Cortex of kidney (tissue), 1 donor: ENCODE measurements around the gene FASN.
"Not testable (repeated sequence)": the region's sequence is repeated elsewhere in the genome, so short reads cannot be mapped to it uniquely, and the experiment has no call there.

Source experiments
- DNase-seq: peaks from one replicate; lab custom pipeline; 2025; lab: John Stamatoyannopoulos, UW

Gene FASN

DNA sequence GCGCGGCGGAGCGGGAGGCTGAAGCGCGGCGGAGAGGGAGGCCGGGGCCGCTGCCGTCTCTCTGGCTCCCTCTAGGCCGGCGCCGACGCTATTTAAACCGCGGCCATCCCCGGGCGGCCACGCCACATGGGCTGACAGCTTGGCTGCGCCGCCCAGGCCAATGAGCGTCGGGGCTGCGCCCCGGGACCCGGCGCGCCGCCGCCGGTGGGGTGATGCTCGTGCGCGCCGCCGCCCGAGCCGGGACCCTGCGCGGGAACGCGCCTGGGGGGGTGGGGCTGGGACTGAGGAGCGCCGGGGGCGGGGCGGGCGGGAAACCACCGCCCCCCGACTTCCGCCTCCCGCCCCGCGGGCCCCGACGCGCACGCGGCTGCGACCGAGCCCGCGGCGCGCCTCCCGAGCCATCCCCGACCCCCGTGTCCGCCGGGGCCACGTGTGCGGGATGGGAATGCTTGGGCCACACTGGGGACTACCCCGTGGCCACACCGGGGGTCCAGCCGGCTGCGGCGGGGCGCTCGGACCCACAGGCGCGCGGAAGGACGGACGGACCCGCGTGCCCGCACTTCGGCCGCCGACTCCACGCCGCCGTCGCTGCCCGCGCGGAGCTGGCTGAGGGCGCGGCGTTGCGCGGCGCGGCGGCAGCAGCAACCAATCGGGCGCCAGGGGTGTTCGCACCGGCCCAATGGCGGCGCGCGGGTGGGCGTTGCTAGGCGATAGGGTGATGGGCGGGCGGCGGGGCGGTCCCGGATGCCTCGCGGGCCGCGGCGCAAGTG is at the start of gene FASN:
Gene FASN (minus strand): TSS at position 68 of the 770 bp plus-strand sequence. CDS start 1,791 bp downstream, outside the sequence.
- DNase-seq, result no peak

DNA sequence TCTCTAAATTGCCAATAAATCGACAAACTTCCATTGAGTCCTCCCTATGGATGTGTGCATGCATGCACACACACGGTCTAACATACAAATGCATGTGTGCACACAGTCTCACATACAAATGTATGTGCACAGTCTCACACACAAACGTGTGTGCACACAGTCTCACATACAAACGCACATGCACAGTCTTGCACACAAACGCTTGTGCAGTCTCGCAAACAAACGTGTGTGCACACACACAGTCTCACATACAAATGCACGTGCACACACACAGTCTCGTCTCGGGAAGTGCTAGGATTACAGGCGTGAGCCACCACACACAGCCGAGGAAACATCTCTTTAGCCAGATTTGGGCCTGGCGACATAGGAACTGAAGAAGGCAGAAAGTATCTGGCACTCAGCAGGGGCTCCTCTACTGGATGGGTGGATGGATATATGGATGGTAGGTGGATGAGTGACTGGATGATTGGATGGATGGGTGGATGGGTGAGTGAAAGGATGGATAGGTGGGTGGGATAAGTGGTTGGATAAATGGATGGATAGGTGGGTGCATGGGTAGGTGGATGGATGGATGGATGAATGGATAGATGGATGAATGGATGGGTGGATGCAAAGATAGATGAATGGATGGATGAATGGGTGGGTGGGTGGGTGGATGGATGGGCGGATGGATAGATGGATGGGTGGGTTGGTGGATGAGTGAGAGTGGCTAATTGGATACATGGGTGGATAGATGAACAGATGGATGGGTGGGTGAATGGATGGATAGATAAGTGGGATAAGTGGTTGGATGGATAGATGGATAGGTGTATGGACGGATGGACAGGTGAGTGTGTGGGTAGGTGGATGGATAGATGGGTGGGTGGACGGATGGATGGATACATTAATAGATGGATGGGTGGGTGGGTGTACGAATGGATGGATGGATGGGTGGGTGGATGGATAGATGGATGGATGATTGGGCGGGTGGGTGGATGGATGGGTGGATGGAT is 48.9 kb upstream of the FASN start:
- no peak for DNase-seq

DNA sequence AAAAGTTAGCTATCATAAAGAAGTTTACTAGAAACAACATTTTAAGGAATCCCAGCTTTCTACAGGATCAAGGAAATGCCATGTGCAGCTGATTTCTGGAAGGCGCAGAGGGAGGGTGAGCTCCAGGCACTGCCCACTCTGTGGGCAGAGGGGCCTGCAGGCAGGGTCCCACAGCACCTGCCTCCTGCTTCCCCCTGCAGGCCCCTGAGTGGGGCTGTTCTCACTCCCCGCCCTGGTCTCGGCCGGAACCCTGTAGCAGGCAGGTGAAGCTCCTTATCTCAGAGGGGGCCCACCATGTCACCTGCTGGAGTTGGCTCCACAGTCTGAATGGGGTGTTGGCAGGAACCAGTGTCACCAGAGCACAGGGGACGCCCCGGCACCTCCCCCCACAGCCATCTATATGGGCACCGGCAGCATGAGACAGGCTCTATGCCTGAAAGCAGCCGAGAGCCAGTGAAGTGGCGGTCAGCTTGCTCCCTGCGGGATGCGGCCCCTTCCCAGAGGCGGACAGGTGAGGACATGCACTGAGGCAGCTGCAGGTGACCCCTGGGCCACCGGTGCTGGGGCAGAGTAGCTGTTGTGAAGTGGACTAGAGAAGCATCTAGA is 47.6 kb upstream of the FASN start:
- no peak for DNase-seq

GRCh38 chr17:82143333-82143732 is 45.3 kb upstream of the FASN start:
- no peak for DNase-seq

GRCh38 chr17:82139961-82140360 is 41.9 kb upstream of the FASN start:
- not testable (repeated sequence) for DNase-seq

GRCh38 chr17:82138511-82138992 is 40.5 kb upstream of the FASN start:
- no peak for DNase-seq

- DNase-seq, result no peak
These were observed 36.1 kb upstream of the FASN start for GRCh38 chr17:82134101-82134500.

DNA sequence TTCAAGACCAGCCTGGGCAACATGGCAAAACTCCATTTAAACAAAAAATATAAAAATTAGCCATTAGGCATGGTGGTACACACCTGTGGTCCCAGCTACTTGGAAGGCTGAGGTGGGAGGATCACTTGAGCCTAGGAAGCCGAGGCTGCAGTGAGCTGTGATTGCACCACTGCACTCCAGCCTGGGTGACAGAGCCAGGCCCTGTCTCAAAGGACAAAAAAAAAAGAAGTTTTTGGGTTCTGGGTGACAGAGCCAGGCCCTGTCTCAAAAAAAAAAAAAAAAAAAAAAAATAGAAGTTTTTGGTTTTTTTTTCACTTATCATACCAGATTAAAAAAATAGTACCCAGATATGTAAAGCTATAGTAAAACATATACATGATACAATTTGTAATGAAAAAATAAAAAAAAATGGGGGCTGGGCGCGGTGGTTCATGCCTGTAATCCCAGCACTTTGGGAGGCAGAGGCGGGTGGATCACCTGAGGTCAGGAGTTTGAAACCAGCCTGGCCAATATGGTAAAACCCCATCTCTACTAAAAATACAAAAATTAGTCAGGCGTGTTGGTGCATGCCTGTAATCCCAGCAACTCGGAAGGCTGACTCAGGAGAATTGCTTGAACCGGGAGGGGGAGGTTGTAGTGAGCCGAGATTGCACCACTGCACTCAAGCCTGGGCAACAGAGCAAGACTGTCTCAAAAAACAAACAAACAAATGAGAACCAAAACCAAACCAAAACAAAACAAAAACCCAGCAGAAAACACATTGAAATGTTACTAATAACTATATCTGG is 35.3 kb upstream of the FASN start:
- not testable (repeated sequence) for DNase-seq

DNA sequence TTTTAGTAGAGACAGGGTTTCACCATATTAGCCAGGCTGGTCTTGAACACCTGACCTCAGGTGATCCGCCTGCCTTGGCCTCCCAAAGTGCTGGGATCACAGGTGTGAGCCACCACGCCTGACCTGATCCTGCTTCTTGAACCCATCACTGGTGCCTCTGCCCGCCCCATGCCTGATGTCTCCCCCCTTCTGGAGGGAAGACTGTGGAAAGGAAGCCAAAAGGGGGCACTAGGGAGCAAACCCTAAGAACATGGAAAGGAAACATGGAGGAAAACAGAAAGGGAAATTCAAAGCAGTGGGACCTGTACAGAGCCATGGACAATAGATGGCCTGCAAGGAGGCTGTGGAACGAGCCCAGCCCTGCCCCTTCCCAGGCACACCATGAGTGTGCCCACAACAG is 31.1 kb upstream of the FASN start:
- DNase-seq, result no peak

- no peak for DNase-seq
These were observed 30.3 kb upstream of the FASN start for GRCh38 chr17:82128287-82128686.

DNA sequence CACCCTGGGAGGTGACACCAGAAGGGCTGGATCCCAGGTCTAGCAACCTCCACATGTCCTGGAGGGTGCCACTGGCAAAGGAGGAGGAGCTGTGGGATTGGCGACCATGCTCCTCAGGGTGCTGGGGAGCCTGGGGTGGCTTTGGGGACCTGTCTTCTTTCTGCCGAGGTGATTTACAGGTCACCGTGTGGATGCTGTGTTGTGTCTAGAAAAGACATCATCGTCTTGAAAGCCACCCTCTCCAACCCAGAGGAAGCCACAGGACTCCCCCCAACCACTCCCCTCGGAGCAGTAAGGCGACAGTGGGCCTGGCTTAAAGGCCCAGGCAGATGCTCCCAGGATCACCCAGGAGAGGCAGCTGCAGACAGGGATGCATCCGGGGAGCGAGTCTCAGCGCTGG is 29.7 kb upstream of the FASN start:
- DNase-seq, result no peak

DNA sequence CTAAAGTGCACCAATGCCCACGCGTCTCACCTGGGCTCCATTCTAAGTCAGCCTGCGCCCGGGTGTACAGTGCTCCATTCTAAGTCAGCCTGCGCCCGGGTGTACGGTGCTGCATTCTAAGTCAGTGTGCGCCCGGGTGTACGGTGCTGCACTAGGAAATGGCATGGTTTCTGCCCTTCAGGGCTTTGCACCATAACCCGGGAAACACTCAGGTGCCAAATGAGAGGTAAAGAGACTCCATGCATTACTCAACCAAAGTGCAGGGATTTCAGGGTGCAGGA is 29.2 kb upstream of the FASN start:
- DNase-seq, result no peak

DNA sequence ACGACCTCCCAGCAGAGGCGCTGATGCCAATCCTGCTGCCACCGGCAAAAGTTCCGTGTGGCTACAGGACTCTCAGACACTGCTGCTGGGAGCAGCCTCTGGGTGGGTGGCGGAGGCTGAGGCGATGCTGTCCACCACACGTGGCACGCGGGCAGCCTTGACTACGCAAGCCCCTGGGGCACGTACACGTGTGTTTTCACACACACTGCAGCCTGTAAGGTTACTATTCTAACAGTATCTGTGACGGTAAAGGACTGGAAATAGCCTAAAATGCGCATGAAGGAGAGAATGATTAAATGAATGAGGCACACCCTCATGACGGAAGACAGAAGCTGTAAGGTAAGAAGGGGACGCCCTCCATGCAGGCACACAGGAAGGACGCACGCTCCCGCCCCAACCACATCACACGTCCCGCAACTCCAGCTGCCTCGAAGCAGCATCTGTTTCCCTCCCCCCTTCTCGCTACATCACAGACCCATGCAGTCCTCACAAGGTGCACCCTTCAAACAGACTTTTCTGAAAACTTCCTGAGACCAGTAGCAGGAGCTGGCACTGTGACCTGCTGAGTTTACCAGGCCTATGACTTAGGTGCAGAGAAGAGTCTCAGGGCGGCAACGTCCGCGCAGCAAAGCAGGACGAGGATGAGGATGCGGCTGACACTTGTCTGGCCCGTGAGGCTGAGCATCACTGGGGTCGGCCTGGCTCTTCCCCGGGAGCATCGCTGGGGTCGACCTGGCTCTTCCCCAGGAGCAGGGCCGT is 28.7 kb upstream of the FASN start:
- DNase-seq, result no peak

DNA sequence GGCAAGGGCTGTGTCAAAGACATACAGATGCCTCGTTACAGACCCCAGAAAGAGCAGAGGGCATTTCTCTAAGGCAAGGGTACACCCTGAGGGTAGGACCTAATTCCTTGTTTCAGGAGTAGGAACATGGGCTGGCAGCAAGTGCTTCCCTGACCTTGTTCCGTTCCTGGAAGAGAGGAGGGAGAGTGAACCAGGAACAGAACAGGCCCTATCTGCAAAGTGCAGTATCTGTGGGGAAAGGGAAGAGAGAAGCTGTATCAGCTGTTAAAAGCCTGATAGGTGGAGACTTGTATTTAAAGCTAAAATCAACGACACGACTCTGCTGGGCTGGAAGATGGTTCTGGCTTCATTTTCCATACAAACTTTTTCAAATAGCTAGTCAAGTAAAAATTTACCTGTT is 26.1 kb upstream of the FASN start:
- DNase-seq, result no peak

GRCh38 chr17:82121660-82122629 is 23.9 kb upstream of the FASN start:
- DNase-seq, result no peak

DNA sequence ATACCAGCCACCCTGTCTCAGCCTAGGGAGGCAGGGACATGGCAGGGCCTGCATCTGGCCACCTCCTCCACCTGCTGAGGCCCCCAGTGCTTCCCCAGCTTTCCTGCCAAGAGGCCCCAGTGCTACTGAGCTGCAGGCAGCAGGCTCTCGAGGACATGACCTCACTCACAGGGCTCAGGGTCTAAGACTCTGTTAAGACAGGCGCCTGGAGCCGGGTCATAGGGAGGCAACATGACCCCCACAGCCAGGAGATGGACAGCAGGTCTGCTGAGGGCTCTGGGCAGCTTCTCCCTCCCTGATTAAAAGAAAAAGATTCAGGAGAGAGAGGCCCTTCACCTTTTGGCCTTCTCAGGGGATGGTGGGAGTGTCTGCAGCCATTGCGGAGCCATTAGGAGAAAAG is 23.2 kb upstream of the FASN start:
- no peak for DNase-seq

DNA sequence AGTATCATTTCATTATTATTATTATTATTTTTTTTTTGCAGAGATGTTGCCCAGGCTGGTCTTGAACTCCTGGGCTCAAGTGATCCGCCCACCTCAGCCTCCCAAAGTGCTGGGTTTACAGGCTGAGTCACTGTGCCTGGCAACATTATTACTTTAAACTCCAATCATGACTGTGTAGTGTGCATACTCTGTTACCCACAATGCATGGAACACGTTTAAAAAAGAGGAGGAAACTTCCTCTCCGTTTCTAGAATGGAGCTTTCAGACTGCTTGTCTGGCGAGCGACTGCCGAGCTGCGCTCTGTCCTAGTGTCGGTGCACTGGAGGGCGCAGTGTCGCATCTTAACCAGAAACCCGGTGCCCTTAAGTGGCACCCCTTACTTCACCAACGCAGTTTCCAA is 22.1 kb upstream of the FASN start:
- DNase-seq, result no peak

DNA sequence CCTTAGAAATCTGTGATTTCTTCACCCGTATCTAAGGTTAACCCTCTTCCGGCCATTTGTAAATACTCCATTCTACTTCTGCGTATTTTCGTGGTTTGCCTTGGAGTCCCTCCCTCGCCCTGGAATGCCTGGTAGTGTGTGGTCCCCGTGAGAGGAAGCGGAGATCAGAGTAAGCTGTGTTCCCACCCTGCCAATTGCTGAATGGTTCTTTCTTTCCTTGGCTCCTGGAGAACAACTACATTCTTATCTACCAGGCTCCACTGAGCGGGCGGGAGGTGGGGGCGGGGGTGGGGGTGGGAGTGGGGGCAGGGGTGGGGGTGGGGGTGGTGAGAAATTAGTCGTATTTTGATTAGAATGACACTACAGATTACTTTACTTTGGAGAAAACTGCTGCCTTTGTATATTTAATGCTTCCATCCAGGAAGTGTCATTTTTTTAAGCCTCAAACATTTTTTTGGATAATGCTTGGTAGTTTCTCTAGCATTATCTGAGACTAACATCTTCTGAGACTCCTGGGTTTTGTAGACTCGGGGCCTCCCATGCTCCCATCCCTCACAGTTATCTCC is 20.9 kb upstream of the FASN start:
- DNase-seq, result no peak

GRCh38 chr17:82118168-82118814 is 20.3 kb upstream of the FASN start:
- no peak for DNase-seq
